ENCODE measurements around the gene C1orf115.
A peak's percentile ranks its signal among the peaks of the same experiment; 100 is the strongest.

C1orf115 gene

GRCh38 chr1:220691053-220691684, 1.0 kb downstream of the C1orf115 start:
- Histone ChIP-seq H3K4me3 (peak overlapping the region; percentile 46 to 69 (median 61)), H3K27ac (peak overlapping the region in 3 of 21 experiments; percentile 17 to 80 (median 71))

- H3K4me3 ChIP-seq = peak overlapping the region in 1 of 7 experiments; percentile 66
- no peak overlapping the region for H3K27ac ChIP-seq
Observed at GRCh38 chr1:220692436-220693228, 2.5 kb downstream of the C1orf115 start.

- Histone ChIP-seq H3K27ac (no peak overlapping the region), H3K4me3 (no peak overlapping the region)
Observed at GRCh38 chr1:220694866-220695382, 4.8 kb downstream of the C1orf115 start.

- Histone ChIP-seq H3K4me3 (no peak overlapping the region), H3K27ac (no peak overlapping the region)
Observed at GRCh38 chr1:220695426-220695825, 5.3 kb downstream of the C1orf115 start.

GRCh38 chr1:220696226-220696862, 6.2 kb downstream of the C1orf115 start:
- H3K27ac ChIP-seq = no peak overlapping the region
- no peak overlapping the region for H3K4me3 ChIP-seq

GRCh38 chr1:220696863-220697231, 6.7 kb downstream of the C1orf115 start:
- Histone ChIP-seq H3K4me3 (no peak overlapping the region), H3K27ac (no peak overlapping the region)

GRCh38 chr1:220697326-220697725, 7.2 kb downstream of the C1orf115 start:
- Histone ChIP-seq H3K4me3 (no peak overlapping the region), H3K27ac (no peak overlapping the region)

GRCh38 chr1:220698607-220699016, 8.4 kb downstream of the C1orf115 start:
- H3K4me3 ChIP-seq = no peak overlapping the region
- H3K27ac ChIP-seq = no peak overlapping the region

- H3K4me3 ChIP-seq = no peak overlapping the region
- no peak overlapping the region for H3K27ac ChIP-seq
Observed at GRCh38 chr1:220699044-220699443, 8.9 kb downstream of the C1orf115 start.

- H3K4me3 ChIP-seq = no peak overlapping the region
- H3K27ac ChIP-seq = no peak overlapping the region
Observed at GRCh38 chr1:220700556-220701179, 10.5 kb downstream of the C1orf115 start.

- H3K4me3 ChIP-seq = no peak overlapping the region
- no peak overlapping the region for H3K27ac ChIP-seq
Observed at GRCh38 chr1:220701974-220702373, 11.8 kb downstream of the C1orf115 start.

- no peak overlapping the region for H3K27ac ChIP-seq
- no peak overlapping the region for H3K4me3 ChIP-seq
Observed at GRCh38 chr1:220702733-220703270, 12.6 kb downstream of the C1orf115 start.

GRCh38 chr1:220703305-220703704, 13.1 kb downstream of the C1orf115 start:
- Histone ChIP-seq H3K27ac (no peak overlapping the region), H3K4me3 (no peak overlapping the region)

- H3K27ac ChIP-seq = no peak overlapping the region
- H3K4me3 ChIP-seq = no peak overlapping the region
Observed at GRCh38 chr1:220705782-220706181, 15.6 kb downstream of the C1orf115 start.

GRCh38 chr1:220706480-220706879, 16.3 kb downstream of the C1orf115 start:
- Histone ChIP-seq H3K27ac (no peak overlapping the region), H3K4me3 (no peak overlapping the region)

- Histone ChIP-seq H3K27ac (no peak overlapping the region), H3K4me3 (no peak overlapping the region)
Observed at GRCh38 chr1:220707160-220707559, 17.0 kb downstream of the C1orf115 start.

GRCh38 chr1:220708244-220708643, 18.1 kb downstream of the C1orf115 start:
- Histone ChIP-seq H3K27ac (no peak overlapping the region), H3K4me3 (no peak overlapping the region)

- H3K4me3 ChIP-seq = no peak overlapping the region
Observed at GRCh38 chr1:220708936-220709801, 19.0 kb downstream of the C1orf115 start.

GRCh38 chr1:220710333-220710732, 20.2 kb downstream of the C1orf115 start:
- no peak overlapping the region for H3K27ac ChIP-seq
- no peak overlapping the region for H3K4me3 ChIP-seq

More at GRCh38 chr1:220708936-220709801, 19.0 kb downstream of the C1orf115 start:
- no peak overlapping the region for H3K27ac ChIP-seq
